GM19438 (cell line): ENCODE measurements around the gene FBXL3.
"Not testable (repeated sequence)": the region's sequence is repeated elsewhere in the genome, so short reads cannot be mapped to it uniquely, and the experiment has no call there.

Source experiments
- ATAC-seq: cut with Tn5 transposase; IDR thresholded peaks from one replicate; pipeline ENCODE4 v1.9.1; 2021; ENCODE audit warnings: low read depth; ENCODE audit not compliant: unreplicated experiment

The FBXL3 gene

DNA sequence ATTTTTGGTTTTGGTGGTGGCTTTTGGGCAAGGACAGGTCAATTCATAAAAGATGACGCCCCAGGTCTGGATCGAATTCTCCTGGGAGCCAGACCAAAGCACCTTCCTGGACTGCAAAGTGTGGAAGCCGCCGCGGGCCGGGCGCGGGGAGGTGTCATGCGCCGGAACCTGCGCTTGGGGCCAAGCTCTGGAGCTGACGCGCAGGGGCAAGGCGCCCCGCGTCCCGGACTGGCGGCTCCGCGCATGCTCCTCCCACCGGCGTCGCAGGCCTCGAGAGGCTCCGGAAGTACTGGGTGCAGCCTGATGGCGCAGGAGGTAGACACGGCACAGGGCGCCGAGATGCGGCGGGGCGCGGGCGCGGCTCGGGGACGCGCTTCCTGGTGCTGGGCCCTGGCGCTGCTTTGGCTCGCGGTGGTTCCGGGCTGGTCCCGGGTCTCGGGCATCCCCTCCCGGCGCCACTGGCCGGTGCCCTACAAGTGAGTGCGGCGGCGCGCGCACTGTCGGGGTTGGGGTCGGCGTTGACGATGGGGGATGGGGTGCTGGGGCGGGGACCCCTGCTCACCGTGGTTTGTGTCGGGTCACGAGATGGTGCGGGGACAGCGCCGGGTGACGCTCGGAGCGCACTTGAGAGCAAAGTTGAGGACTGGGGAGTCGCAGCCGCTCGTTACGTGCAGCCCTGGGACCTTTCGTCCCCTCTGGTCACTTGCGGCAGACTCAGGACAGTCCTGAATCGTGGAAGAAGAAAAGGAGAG lies 35.0 kb downstream of the FBXL3 start, which contains the start of gene CLN5:
CLN5 (plus strand) TSS at position 286 of the 752 bp plus-strand sequence; CDS start at position 304, 18 bp downstream.
- ATAC-seq, result peak; percentile 95

DNA sequence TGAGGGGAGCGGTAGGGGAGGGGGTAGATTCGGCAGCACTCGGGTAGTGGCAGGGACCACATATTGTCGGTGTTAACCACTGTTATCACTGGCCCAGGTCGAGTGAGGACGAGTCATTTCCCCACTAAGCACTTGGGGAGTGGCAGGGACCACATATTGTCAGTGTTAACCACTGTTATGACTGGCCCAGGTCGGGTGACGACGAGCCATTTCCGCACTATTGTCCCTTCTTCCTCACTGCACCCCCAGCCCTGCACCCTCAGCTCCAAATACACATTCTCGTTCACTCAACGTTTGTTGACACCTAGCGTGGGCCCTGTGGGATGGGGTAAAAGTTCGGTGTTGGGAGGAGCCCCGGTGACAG lies 35.5 kb downstream of the FBXL3 start:
- peak; percentile 52 for ATAC-seq

DNA sequence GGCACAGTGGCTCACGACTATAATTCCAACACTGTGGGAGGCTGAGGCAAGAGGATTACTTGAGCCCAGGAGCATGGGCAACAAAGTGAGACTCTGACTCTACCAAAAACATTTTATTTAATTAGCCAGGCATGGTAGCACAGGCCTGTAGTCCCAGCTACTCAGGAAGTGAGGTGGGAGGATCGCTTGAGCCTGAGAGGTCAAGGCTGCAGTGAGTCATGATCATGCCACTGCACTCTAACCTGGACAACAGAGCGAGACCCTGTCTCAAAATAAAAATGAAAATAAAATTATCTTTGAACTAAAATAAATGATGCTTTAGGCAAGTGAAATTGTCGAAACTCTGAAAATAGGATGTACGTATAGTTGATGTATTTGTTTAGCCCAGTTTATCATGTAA lies 43.3 kb downstream of the FBXL3 start:
- ATAC-seq, result no peak

DNA sequence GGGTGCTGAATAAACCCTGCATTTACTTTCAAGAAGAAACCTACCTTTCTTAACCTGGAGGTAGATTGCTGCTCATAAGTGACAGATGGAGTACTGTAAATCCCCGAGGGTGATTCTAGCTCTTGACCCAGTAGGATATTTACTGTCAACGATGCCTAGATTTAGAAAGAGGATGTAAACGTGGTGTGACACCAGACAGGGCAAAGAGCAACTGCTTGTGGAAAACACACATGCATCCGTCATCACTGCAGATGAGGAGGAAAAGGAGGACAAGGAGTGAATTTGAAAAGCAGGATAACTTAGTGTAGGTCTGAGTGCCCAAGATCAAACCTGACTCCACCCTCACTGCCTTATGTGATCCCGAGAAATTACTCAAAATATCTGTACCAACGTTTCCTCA lies 44.9 kb downstream of the FBXL3 start:
- no peak for ATAC-seq

DNA sequence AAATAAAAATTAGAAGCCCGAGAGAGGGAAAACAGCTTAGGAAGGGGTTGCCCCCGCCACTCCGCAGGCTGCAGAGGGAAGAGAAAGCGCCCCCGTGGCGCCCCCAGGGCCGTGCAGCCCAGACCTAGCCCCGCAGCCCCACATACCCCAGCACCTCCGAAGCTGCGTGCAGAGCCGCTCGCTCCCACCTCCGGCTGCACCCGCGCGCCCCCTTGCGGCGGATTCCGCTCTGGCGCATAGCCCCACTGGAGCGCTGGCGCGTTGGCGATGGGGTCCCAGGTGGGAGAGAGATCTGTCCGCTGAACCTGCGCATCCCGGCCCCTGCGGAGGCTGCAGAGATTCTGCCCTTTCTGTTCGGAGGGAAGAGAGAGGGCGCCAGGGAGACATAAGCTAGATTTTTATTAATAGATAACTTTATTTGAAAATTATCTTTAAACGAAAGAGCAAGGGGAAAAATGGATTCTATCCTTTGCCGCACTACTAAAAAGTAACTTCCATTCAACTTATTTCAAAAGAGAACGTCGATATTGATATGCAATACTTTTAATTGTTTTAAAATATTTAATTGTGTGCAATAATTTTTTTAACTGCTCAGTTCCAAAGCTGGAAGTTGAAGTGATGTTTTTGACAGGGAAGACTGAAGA lies 46.8 kb downstream of the FBXL3 start:
- ATAC-seq, result peak; percentile 98

DNA sequence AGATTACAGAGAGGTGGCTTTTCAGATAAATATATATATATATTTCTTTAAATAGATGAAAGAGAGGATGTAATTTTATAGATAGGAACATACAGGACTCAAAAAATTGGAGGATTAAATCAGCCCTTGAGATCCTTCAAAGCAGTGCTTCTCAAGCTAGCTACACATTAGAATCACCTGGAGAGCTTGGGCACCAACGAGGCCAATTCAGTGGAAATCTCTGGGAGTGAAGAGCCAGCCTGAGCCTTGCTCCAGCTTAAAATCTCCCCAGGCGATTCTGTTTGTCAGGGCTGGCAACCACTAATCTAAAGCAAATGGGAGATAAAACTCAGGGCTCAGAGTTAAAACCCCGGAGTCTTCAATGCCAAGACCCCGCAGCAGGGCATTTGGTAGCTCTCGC lies 50.0 kb downstream of the FBXL3 start:
- ATAC-seq, result no peak

DNA sequence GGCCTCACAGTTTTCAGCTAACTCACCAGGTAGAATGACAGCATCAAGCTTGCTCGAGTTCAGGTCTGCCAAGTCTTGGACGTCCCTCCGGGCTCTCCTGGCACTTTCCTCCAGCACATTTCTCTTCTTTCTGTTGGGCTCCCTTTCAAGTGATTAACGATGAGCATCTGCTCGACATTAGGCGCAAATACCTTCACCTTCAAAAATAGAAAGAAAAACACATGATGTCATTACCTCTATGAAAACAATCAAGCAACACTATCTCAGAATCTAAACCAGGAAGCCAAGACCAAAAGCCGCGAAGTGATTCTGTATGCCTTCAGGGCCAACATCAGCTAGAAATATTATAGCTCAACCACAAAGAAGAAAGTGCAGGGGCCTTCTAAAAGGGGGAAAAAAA lies 50.5 kb downstream of the FBXL3 start:
- ATAC-seq, result no peak

DNA sequence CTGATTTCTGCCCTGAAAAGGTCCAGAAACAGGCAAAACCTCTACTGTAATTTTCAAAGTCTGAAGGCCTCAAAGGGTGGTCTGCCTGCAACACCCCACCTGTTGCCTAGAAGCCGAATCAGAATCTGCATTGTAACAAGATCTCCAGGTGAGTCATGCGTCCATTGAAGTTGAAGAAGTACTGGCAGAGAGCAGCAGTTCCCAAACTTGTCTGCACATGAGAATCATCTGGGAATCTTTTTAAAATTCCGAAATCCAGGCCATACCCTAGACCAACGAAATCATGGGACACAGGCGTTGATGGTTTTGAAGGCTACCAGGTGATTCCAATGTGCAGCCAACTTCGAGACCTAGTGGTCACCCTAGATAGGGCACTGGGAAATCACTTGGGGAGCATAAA lies 51.1 kb downstream of the FBXL3 start:
- no peak for ATAC-seq

DNA sequence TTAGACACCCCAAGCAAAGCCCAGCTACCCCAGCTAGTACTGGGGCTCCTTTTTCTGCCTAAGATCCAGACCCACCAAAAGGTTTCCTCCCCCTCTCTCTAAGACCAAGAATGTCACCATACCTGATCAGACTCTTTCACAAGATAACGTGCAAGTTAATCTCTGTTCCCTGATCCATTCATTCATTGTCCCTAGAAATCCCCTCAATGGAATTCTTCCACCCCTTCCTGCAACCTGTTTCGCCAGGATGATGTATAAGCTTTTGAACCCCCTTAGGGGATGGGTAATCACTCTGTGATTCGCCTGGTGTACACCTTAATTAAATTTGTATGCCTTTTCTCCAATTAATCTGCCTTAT lies 52.4 kb downstream of the FBXL3 start:
- no peak for ATAC-seq

DNA sequence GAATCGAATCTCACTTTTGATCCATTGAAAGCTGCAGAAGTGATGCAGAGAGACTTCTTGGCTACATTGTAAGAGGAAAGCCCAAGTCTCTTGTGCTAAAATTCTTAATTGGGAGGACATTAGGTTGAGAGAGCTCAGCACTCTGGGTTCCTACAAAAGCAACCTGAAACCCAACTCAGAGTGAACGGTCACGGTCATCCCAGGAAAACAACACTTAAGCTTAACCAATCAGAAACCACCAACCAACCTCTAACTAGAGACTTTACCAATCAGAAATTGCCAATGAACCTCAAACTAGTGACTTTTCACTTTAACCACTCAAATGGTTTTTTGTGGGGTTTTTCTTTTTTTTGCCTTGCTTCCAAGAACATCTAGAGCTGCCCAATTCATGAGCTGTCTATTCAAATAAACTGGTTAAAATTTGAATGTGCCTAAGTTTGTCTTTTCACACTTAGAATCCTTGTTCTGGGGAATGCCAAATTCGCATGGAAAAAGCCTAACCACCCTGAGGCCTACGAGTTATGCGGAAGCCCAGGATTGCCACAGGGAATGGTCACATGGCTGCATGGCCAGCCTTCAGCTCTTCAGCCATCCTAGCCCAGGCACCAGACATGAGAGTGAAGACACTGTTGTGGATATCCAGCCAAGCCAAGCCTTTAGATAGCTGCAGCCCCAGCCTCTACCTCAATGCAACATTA lies 52.9 kb downstream of the FBXL3 start:
- no peak for ATAC-seq

DNA sequence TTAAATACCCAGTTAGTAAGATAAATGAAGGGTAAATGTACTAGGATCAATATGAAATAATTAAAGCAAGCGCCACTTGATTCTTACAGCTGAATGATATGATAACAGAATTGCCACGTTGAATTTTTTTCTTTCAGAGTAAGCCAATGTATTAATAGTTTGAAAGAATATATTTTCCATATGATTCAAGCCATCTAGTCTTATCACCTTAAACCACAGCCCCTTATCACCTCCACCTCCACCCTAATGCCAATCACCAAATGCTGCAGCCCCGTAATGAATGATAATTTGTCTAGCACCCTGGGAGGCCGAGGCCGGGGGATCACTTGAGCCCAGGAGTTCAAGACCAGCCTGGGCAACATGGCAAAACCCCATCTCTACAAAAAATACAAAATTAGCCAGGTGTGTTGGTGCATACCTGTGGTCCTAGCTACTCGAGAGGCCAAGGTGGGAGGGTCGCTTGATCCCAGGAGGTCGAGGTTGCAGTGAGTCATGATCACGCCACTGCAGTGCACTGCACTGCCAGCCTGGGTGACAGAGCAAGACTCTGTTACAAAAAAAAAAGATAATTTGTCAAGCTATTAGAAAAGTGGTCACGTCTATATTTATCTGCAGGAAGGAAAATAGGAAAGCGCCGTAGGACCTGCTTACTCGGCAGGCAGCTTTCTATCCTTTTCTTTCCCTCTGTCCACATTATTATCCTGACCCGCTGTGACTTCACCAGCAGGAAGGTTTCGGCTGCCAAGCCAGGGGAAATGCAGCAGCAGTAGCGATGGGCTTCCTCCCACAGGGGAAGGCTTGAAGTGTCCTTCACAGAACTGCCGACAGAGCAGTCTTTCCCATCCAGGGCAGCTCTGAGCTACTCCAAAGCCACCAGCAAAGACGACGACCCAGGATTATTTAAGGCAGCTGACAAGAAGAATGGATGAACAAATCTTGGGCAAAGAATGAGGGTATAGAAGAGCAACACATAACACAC lies 54.8 kb downstream of the FBXL3 start:
- no peak for ATAC-seq

DNA sequence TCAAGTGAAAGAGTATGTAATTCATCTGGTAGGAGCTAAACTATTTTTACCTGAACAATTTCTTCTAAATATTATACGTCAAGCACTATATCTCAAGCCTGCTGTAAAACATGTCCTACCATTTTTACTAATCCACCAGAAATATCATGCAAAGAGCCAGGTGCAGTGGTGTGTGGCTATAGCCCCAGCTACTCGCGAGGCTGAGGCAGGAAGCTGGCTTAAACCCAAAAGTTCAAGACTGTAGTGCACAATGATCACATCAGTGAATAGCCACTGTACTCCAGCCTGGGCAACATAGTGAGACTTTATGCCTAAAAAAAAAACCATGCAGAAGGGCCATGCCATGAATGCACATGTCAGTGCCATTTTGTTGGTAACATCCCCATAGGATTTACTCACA lies 55.7 kb downstream of the FBXL3 start:
- no peak for ATAC-seq

DNA sequence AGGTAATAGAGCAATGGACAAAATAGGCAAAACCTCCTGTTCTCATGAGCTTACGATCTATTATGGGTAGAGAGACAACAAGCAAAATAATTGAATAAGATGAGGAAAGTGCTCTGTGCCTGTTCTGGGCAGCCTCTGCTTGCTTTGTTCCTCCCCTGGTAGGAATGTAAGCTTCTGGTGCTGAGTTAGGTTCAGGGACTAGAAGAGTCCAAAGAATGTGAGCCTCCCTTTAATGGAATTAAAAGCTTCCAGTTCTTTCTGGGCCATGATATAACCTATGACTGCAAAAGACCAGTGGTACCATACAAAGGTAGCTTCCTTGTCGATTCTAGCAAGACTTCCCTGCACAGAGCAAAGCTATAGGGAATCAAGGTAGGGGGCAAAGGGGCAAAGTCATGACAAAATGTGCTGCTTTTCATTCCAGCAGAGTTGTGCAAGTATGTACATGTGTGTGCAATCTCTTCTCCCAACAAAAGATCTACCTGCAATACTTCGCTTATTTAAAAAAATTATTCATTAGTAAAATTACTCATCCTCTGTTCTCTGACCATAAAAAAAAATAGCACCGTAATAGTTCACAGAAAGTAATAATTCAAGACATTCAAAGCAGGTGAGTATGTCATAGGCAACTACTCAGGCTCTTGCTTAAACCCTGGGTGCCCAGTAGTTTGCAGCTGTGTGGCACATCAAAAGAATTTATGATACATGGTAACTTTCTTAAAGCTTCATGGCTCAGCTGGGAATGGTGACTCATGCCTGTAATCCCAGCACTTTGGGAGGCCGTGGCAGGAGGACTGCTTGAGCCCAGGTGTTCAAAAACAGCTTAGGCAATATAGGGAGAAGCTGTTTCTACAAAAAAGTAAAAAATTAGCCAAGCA lies 57.2 kb downstream of the FBXL3 start:
- no peak for ATAC-seq

DNA sequence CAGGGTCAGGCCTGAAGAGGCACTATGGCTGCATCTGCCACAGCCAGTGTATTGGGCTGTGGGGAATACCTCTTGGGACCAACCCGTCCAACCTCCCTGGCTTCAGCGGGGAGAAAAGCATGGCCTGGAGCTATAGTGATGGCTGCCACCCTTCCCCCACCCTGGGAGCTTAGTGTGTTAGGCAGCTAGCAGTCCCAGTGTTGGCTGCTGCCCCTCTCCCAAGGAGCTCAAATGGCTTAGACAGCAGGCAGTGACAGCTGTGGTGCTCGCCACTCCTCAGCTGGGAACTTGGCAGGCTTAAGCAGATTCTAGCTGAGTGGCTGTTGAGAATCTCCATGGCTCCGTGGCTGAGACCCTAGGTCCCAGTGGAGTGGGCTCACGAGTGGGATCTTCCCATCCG lies 58.9 kb downstream of the FBXL3 start:
- no peak for ATAC-seq

DNA sequence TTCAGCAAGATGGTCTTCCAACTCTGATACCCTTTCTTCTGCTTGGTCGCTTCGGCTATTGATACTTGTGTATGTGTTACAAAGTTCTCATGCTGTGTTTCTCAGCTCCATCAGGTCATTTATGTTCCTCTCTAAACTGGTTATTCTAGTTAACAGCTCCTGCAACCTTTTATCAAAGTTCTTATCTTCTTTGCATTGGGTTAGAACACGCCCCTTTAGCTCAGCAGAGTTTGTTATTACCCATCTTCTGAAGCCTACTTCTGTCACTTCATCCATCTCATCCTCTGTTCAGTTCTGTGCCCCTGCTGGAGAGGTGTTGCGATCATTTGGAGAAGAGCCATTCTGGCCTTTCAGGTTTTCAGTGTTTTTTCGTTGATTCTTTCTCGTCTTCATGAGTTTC lies 59.9 kb downstream of the FBXL3 start:
- no peak for ATAC-seq

DNA sequence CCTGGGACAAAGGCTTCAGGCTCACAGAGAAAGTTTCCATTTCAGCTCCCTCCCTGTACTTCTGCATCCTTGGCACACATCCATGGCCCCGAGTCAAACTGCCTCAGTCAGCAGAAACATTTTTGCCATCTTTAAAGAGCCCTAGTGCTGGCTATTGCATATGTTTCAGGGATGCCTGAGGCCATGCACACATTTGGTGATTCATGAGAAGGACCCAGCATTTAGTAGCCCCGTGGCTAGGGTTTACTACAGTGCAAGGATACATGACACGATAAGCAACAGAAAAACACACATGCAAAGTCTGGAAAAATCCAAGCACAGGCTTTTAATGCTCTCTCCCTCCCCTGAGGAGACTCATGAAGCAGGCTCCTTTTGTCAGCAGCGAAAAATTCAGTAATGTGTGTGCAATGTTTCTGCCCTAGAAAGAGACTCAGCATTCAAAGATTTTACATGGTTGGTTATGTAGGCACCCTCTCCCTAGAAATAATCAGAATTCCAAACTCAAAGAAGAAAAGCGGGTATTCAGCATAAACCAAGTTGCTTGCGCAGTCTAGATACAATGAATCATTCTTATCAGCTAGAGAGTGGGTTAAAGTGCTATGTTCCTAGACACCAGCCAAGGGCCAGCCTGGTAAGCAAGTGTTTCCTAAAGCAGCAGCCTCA lies 61.1 kb downstream of the FBXL3 start:
- no peak for ATAC-seq

DNA sequence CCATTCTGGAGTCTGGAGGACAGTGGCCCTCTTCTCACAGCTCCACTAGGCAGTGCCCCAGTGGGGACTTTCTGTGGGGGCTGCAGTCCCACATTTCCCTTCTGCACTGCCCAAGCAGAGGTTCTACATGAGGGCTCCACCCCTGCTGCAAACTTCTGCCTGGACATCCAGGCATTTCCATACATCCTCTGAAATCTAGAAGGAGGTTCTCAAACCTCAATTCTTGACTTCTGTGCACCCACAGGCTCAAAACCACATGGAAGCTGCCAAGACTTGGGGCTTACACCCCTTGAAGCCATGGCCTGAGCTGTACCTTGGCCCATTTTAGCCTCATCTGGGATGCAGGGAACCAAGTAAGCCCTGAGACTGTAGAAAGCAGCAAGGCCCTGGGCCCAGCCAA lies 67.2 kb downstream of the FBXL3 start:
- not testable (repeated sequence) for ATAC-seq

DNA sequence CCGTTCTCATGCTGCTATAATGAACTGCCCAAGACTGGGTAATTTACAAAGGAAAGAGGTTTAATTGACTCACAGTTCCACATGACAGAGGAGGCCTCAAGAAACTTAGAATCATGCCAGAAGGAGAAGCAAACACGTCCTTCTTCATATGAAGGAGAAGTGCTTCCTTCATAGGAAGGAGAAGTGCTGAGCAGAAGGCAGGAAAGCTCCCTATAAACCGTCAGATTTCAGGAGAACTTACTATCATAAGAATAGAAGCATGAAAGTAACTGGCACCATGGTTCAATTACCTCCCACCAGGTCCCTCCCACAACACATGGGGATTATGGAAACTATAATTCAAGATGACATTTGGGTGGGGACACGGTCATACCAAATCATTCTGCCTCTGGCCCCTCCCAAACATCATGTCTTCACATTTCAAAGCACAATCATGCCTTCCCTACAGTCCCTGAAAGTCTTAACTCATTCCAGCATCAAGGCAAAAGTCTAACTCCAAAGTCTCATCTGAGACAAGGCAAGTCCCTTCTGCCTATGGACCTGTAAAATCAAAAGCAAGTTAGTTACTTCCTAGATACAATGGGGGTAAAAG lies 68.0 kb downstream of the FBXL3 start:
- ATAC-seq, result no peak

DNA sequence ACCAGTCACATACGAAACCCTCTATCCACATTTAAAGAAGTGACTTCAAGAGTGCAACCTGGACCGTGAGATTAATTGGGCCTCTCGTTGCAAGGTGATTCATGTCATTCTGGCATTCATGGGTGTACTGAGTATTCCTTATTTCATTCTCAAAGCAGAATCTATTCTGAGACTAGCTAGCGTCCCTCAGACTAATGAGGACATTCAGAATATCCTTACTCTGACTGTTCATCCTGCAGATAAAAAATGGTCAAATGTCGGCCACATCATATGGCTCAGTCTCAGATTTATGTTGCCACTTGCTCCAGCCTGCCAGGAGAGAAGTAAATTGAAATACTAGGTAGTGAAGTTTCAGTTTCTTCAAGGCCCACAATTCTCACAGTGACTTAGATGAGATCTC lies 71.3 kb downstream of the FBXL3 start:
- no peak for ATAC-seq
